Midbrain (tissue), 1 donor: ENCODE data around the gene RNF150.
"Not testable (repeated sequence)": the region's sequence is repeated elsewhere in the genome, so short reads cannot be mapped to it uniquely, and the experiment has no call there.

Experiments used
- DNase-seq: peaks from one replicate; lab custom pipeline; 2025; lab: John Stamatoyannopoulos, UW

The RNF150 gene

DNA sequence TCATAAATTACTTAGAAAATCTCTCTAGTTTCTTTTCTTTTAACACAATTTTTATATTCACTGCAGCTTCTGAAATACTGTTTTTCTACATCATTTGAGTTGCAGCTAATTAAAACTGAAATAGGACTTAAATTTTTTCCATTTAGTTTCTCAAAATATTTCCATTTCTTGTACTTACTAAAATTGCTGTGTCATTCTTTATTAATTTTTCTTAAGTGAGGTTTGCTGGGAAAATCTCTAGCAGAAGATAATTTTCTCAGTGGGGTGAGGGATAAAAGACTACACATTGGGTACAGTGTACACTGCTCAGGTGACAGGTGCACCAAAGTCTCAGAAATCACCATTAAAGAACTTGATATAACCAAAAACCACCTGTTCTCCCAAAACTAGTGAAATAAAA is 57.7 kb downstream of the RNF150 start:
- DNase-seq, result no peak

DNA sequence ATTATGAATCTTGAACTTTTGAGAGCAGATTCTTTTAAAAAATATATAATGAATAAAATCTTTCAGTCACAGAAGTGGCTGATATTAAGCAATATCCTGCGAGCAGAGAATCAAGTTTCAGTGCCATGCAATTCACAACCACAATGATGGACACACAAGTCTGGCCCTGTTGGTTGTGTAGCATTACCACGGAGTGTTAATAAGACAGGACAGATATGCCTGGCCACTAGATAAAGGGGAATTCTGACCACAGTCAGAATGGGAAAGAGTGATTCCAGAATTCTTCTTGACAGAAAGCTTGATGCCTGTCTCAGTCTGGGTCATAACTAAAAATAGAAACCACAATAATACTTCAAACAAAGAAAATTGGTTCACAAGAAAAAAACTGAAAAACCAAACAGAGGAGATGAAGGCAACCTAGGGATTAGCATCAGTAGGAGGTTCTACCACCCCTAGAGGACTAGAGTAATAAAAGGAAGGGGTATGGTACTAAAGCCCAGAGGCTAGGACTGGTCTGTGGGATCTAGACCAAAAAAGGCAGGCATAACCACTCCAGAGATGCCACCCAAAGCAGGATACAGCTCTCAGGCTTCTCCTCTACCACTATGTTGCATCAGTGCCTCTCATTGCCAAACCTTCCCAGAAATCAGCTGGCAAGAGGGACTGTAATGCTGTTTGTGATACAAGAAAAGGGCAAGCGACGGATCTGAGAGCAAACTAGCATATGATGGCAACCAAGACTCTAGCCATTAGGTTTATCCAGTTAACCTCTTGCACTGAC is 59.0 kb downstream of the RNF150 start:
- no peak for DNase-seq

DNA sequence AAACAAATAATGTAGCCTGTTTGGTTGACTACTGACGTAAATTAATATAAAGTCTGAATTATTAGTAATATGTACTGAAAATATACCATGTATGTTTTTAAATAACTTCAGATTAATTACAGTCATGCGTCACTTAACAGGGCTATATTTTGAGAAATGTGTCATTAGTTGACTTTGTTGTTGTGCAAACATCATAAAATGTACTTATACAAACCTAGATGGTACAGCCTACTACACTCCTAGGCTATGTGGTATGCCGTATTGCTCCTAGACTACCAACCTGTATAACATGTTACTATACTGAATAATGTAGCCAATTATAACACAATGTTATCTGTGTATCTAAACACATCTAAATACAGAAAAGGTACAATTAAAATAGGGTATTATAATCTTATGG is 66.6 kb downstream of the RNF150 start:
- no peak for DNase-seq

DNA sequence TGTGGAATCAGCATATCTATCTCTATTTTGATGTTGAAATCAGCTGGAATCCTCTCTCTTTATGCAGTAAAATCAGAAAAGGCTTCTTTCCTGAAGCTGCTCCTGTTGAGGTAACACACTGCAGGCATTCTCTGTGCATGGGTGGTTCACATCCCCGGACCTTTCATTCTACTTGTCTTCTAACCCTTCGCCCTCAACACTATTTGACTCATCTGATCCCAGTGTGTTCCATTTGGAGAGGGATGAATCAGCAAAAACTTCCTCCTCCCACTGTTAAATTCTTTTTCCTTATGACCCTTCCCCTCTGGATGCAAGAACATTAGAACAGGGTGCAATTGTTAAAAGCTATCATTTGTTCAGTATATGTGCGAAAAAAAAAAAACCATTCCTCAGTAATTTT is 67.4 kb downstream of the RNF150 start:
- no peak for DNase-seq

DNA sequence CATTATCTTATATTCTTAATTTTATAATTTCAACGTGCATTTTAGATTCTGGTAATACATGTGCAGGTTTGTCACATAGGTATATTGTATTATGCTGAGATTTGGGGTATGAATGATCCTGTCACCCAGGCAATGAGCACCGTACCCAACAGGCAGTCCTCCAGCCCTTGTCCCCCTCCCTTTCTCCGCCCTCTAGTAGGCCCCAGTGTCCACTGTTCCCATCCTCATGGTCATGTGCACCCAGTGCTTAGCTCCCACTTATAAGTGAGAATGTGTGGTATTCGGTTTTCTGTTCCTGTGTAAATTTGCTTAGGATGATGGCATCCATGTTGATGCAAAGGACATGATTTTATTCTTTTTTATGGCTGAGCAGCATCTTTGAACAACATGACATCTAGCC is 70.6 kb downstream of the RNF150 start:
- DNase-seq, result no peak

DNA sequence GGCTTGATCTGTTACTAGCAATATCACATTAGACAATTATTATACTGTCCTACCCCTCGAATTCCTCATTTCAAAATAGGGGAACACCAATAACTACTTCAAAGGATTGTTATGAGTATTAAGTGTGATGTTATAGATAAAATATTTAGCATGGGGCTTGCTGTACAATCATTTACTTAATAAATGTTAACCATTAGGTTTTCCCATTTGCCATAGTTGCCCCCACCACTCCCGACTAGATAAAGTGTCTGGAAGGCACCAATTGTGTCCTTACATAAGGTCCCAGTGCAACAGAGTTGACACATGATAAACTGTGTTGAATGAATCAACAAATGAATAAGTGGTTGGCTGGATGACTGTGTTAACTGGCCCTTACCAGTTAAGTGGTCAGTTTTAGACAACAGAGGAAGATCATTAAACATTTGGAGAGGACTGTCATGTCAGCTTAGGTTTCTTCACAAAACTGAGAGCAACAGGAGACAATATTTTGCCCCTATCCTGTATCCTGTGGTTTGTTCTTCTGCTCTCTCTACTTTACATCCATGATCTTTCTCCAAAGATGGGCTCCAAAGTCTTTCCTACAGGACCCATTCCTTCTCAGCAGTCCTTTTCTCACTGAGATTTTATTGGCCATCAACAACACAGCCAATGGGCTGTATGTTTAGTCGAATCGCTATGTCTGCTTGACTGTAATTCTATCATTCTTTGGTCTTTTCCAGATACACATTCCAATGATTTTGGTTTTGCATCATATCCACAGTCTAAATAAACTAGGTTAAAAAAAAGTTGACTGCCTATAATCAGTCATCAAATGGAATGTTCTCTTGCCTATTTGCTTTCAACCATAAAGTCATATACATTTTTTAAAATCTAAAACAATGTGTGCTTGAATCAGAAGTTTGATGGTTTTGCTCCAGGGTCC is 74.4 kb downstream of the RNF150 start:
- no peak for DNase-seq

DNA sequence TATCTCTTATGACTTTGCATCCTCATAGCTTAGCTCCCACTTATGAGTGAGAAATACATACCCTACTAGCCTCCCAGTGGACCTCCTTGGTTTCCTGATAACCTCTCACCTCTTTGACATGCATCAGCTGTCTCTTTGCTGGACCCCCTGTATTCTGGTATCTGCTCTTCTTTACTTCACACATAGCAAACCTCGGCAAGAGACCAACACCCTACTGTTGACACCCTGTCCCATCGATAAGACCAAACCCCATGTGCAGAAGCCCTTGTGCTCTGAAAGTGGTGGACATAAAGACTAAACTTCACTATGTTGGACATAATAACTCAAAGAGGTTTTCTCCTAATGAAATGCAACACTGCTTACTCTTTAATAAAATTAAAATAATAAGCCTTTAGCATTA is 75.7 kb downstream of the RNF150 start:
- DNase-seq, result no peak

DNA sequence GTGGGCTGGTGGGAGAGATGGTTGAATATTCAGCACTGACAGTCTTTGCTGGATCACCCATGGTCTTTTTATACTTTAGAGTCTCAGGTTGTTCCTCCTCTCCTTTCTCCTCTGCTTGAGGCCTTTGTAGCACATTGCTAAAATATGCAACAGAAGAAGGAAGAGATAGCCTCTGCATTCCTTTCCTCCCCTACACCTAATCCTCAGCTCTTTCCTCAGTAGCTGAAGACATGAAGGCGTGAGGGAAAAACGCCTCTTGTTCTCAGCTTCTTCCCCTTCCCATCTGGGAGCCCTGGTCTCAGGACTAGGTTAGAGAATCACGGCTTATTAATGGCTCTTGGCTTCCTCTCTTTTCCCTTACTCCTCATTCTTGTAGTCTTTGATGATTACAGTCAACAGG is 76.8 kb downstream of the RNF150 start:
- DNase-seq, result no peak

DNA sequence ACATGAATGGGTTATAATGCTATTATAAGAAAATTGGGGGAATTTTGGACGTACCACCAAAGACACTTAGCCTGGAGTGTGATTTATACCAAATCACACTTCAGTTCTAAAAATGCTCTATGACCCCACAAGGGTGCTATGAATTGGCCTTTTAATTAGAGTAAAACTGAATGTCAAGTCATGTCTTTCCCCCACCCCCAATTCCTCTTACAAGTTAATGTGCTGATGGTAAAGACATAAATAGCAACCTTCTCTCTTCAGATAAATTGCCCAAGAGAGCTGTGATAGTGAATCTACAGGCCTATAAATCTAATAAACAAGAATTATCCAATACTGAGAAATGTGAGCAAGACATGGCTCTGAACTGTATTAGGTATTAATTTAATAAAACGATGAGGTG is 78.8 kb downstream of the RNF150 start:
- DNase-seq, result no peak

DNA sequence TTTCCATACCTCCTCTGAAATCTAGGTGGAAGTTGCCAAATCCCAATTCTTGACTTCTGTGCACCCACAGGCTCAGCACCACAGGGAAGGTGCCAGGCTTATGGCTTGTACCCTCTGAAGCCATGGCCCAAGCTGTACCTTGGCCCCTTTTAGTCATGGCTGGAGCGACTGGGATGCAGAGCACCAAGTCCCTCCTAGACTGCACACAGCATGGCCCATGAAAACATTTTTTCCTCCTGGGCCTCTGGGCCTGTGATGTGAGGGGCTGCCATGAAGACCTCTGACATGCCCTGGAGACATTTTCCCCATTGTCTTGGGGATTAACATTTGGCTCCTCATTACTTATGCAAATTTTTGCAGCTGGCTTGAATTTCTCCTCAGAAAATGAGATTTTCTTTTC is 82.3 kb downstream of the RNF150 start:
- not testable (repeated sequence) for DNase-seq

DNA sequence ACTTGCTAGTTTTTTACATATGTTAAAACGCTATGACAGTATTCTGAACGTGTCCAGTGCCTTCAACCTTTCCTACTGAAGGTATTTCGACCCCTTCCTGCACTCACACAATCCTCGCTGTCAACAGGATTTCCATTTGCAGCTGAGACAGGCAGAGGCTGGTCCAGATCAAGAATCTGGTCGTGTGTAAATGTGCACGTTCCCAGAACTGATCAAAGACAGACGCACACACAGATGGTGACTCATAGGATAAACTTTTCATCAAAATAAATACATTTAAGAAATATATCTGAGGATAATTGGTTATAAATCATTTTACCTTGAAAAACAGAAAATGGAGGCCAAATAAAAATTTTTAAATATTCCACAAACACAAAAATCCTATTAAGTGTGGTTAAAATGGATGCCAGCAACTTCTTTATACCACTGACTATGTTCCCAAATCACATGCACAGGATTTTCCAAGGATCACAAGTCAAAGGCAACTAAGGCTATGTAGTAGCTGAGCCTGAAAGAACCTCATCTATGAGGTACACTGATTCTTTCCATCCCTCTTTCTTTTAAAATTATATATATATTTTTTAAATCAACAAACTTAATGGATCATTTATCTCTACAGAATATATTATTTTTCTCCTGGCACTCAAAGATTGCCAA is 85.9 kb downstream of the RNF150 start:
- DNase-seq, result no peak

DNA sequence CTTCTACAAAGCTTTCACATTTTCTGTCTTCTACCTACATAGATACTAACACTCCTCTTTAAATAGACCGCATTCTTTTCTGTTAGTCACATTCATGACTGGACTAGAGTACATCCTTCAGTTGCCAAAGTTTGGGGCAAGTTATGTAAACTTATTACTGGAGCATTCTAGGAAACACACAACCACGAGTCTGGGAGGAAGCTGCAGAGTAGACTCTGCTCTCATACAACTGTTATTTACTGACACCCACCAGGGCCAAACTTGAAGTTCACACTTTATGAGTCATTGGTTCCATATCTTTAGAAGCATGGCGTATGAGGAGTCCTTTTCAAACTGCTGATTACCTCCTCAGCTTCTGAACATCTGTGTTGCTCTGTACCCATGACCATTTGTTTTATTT is 87.0 kb downstream of the RNF150 start:
- no peak for DNase-seq

DNA sequence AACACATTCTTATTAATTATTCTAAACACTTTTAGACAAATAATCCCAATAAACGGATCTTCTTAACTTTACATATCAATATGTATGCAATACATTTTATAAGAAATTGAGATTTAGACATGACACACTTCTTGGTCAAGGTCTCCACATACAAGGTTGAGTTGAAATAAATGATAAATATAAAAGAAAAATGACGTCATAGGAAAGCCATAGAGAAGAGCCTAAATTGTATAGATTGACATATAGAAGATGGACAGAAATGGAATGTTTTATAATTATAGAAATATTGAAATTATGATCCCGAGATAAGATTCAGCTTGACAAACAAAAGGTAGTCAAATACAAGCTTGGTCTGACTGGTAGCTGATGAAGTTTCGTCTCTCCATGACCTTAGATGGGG is 87.4 kb downstream of the RNF150 start:
- DNase-seq, result no peak

DNA sequence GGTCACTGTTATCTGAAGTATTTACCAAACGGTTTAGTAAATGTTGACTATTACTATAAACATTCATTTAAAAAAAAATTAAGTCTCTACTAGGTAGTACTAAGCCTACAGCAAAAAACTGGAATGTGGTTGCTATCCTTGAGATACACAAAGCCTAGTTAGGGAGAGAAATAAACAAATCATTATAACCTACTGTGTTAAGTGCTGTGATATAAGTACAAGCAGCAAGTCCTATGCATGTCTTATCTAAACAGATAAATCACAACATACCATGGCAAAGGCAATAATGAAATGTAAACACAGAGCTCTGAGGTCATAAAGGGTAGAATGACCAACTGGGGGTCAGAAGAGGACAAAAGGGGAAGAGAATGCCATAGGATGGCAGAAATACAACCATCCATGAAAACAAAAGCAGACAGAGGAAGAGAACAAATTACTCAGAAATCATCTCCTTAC is 92.2 kb downstream of the RNF150 start:
- no peak for DNase-seq

DNA sequence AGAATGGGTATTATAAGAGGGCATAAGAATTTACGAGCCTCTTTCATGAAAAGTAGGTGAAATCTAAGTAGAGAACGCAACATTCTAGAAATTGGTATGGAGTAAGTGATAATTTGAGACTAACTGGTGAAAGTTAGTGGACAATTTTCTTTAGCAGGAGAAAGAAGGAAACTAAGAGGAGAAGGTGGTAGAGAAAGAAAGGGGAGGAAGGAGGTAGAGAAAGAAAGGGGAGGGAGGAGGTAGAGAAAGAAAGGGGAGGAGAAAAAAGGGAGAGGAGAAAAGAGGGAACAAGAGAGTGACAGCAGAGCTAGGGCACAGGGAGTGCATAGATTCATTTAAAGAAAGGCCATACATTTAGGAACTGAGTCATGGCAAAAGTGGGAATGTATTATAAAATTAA is 94.1 kb downstream of the RNF150 start:
- no peak for DNase-seq

DNA sequence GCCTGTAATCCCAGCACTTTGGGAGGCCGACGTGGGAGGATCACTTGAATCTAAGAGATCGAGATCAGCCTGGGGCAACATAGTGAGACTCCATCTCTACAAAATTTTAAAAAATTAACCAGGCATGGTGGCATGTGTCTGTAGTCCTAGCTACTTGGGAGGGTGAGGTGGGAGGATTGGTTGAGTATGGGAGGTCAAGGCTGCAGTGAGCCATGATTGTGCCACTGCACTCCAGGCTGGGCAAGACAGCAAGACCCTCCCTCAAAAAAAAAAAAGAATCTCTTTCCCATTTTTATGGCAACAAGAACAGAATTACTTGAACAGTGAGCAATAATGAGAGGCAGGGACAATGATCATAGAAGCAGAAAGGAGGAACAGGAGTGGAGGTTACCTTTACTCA is 94.8 kb downstream of the RNF150 start:
- DNase-seq, result no peak

DNA sequence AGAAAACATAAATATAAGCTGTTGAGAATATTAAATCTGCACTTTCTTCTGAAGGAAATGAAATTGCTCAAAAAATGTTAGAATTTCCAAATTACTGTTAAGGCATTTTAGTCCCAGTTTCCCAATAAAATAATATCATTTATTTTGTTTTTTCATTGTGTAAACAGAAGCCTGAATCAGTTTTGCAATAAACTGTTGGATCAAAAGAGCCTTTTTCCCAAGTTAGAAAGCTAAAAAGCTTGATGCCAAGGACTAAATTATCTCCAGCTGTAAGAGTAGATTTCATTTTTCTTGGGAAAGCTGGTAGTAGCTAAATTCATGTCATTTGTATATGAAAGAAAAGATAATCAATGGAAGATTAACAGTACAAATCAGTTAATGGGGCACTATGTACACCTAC is 95.8 kb downstream of the RNF150 start:
- DNase-seq, result no peak

DNA sequence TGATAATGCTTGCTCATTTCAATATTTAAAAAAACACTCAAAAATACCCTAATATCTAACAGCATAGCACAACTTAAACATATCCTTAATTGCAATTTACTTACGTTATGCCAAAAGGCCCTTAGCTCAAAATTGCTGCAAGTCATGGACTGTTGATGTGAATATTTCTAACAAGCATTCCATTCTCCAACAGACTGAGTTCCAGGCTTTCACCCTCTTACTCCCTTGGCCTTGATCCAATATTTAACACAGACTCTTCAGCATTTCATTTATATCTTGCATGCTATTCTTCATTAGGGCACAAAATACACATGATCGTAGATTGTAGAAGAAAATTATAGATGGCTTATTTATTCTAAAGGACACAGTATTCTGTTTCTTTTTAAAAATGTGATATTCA is 96.5 kb downstream of the RNF150 start:
- no peak for DNase-seq

DNA sequence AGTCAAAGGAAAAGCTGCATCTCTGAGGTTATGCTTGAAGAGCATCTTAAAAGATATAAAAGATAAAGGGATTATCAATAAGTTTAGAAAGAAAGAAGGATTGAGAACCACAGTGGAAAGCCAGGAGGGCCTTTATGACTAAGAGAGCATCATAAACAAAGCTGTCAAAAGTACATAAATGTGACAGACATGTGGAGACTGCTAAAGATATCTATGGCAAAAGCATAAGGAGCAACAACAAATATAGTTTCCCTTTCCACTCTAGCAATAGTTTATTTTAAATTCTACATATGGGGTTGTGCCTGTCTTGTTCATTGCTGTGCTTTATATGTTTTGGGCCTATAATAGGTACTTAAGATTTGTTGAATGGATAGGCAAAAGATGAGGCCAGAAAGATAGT is 97.3 kb downstream of the RNF150 start:
- no peak for DNase-seq

DNA sequence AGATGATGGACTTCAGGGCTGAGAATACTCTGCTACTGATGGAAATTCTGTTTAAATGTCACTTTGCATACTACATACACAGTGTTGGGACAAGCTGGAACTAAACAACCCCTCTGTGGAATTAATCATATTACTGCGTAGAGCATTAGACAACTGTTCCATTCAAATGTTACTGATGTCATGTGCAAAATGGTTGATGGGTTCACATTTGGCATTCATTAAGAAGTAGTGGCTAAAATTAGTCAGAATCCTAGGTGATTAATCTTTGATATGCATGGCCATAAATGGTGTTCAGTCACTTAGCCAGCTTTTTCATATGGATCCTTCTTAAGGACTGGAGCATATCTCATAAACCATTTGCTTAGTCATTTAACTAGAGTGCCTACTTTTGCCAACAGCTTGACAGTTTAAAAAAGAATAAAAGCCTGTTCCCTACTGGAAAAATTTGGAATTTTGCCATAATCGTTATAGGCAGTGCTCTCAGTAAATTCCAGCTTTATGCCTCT is 105.2 kb downstream of the RNF150 start:
- DNase-seq, result no peak

DNA sequence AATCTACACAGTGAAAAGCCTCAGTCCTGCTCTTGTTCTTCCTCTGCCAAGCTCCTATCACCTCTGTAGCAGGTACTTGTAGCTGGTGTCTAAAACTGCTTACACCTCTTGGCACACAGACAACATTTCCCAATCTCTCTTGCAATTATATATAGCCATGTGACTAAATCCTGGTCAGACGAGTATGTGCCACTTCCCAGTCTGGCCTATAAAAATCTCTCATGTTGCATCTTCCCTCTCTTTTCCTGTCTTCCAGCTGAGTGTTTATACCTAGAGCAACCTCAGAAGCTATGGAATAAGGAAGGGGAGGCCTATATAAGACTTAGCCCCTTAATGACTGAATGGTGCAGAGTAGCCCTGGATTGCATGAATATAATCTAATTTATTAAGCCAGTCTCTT is 105.8 kb downstream of the RNF150 start:
- no peak for DNase-seq

DNA sequence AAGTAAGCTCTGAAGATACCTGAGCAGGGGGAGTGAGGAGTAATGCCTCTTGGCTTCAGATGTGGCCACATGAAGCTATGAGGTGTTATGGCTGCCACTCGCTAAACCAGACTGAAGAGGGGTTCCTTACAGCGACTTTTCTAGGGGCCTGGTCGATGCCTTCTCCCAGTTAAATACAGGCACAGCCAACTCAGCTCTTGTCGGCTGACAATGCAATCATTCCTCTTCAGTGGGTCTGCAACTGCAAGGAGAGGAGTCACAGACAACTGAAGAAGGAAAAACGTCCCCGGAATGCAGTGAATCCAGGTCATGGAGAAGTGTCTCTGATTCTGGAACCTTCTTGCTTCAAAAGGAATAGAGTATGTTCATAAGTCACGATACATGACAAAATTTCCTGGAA is 106.4 kb downstream of the RNF150 start:
- no peak for DNase-seq

DNA sequence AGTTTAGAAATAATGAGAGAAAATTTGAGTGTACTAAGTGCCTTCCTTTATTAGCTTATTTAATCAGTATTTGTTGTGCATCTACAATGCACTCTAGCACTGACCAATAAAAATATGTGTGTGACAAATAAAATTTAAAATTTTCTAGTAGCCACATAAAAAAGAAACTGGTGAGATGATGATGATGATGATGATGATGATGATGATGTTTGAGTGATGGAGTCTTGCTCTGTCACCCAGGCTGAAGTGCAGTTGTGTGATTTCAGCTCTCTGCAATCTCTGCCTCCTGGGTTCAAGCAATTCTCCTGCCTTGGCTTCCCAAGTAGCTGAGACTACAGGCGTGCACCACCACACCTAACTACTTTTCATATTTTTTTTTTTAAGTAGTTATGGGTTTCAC is 110.2 kb downstream of the RNF150 start:
- DNase-seq, result no peak
